Liver (tissue), 9 donors: Measurements from ENCODE around the gene CENPC. TPM values are rescaled to one million over a fixed set of nuclear protein-coding genes. Genes with fewer than 3 reads are reported as not detected.

Experiments
- DNase-seq: peaks from one replicate; pipeline ENCODE4 v3.0.0-alpha.2; 2017; ENCODE audit warnings: low spot score
- H3K27ac ChIP-seq, 2 donors: one replicate each; pipeline ENCODE4 v1.7.0; 2013; ENCODE audit warnings: inconsistent platforms in 2 of 2, low read length in 2 of 2, control low read depth in 1 of 2, low read depth in 1 of 2, mild to moderate bottlenecking in 1 of 2
- H3K27me3 ChIP-seq, 4 donors: one replicate each; pipeline versions ENCODE4 v1.6.1 to v1.7.0; 2013; ENCODE audit warnings: low read length in 3 of 4, inconsistent platforms in 1 of 4, mild to moderate bottlenecking in 1 of 4, moderate library complexity in 1 of 4; ENCODE audit not compliant: control insufficient read depth in 4 of 4, insufficient read depth in 4 of 4
- H3K36me3 ChIP-seq, 4 donors: one replicate each; pipeline versions ENCODE4 v1.6.1 to v1.7.0; 2013; ENCODE audit warnings: low read length in 3 of 4, mild to moderate bottlenecking in 3 of 4, low read depth in 1 of 4, moderate library complexity in 1 of 4; ENCODE audit not compliant: control insufficient read depth in 4 of 4, insufficient read depth in 3 of 4
- H3K4me1 ChIP-seq, 4 donors: one replicate each; pipeline versions ENCODE4 v1.6.1 to v1.7.0; 2013; ENCODE audit warnings: low read length in 3 of 4, mild to moderate bottlenecking in 3 of 4, moderate library complexity in 1 of 4; ENCODE audit not compliant: control insufficient read depth in 4 of 4, insufficient read depth in 4 of 4
- H3K4me3 ChIP-seq, 3 donors: one replicate each; pipeline versions ENCODE4 v1.6.1 to v1.7.0; 2013; ENCODE audit warnings: low read length in 3 of 3, control low read depth in 1 of 3, low read depth in 1 of 3, mild to moderate bottlenecking in 1 of 3
- H3K9ac ChIP-seq, 2 donors: one replicate each; pipeline ENCODE4 v1.7.0; 2013; ENCODE audit warnings: low read length in 2 of 2, mild to moderate bottlenecking in 2 of 2, moderate library complexity in 2 of 2, control low read depth in 1 of 2, low read depth in 1 of 2
- H3K9me3 ChIP-seq, 4 donors: one replicate each; pipeline versions ENCODE4 v1.6.1 to v1.7.0; 2013; ENCODE audit warnings: low read length in 3 of 4; ENCODE audit not compliant: control insufficient read depth in 4 of 4
- ATF3 ChIP-seq: IDR thresholded peaks from 2 replicates; pipeline ENCODE4 v1.6.1; 2016; ENCODE audit warnings: antibody characterized with exemption
- EGR1 ChIP-seq, 2 donors: IDR thresholded peaks; 2 replicates each; pipeline ENCODE4 v1.6.1; 2016 to 2018; ENCODE audit warnings: antibody characterized with exemption in 2 of 2, low read depth in 2 of 2
- FOXA1 ChIP-seq: IDR thresholded peaks from 2 replicates; pipeline ENCODE4 v1.6.1; 2016; ENCODE audit warnings: antibody characterized with exemption
- FOXA2 ChIP-seq: IDR thresholded peaks from 2 replicates; pipeline ENCODE4 v1.6.1; 2016; ENCODE audit warnings: antibody characterized with exemption
- GABPA ChIP-seq, 2 donors: IDR thresholded peaks in 1 of 2; conservative IDR thresholded peaks in 1 of 2; 2 replicates each; pipeline ENCODE4 v1.6.1; 2016; ENCODE audit warnings: antibody characterized with exemption in 2 of 2, mild to moderate bottlenecking in 1 of 2, moderate library complexity in 1 of 2
- HNF4A ChIP-seq, 2 donors: conservative IDR thresholded peaks; 2 replicates each; pipeline ENCODE4 v1.6.1; 2016; ENCODE audit warnings: antibody characterized with exemption in 2 of 2, mild to moderate bottlenecking in 2 of 2
- HNF4G ChIP-seq: IDR thresholded peaks from 2 replicates; pipeline ENCODE4 v1.6.1; 2016; ENCODE audit warnings: antibody characterized with exemption
- JUND ChIP-seq, 2 donors: IDR thresholded peaks; 2 replicates each; pipeline ENCODE4 v1.6.1; 2016; ENCODE audit warnings: antibody characterized with exemption in 2 of 2
- NR2F2 ChIP-seq: IDR thresholded peaks from 2 replicates; pipeline ENCODE4 v1.6.1; 2016; ENCODE audit warnings: antibody characterized with exemption
- RAD21 ChIP-seq, 2 donors: IDR thresholded peaks; 2 replicates each; pipeline ENCODE4 v1.6.1; 2016; ENCODE audit warnings: antibody characterized with exemption in 2 of 2, mild to moderate bottlenecking in 2 of 2
- RXRA ChIP-seq, 2 donors: IDR thresholded peaks; 2 replicates each; pipeline ENCODE4 v1.6.1; 2017 to 2018; ENCODE audit warnings: antibody characterized with exemption in 2 of 2, mild to moderate bottlenecking in 1 of 2
- SP1 ChIP-seq: IDR thresholded peaks from 2 replicates; pipeline ENCODE4 v1.6.1; 2018; ENCODE audit warnings: antibody characterized with exemption, mild to moderate bottlenecking
- TAF1 ChIP-seq: conservative IDR thresholded peaks from 2 replicates; pipeline ENCODE4 v1.6.1; 2016; ENCODE audit warnings: antibody characterized with exemption, mild to moderate bottlenecking
- YY1 ChIP-seq: IDR thresholded peaks from 2 replicates; pipeline ENCODE4 v1.6.1; 2016; ENCODE audit warnings: antibody characterized with exemption, mild to moderate bottlenecking
- ZBTB33 ChIP-seq: IDR thresholded peaks from 2 replicates; pipeline ENCODE4 v1.6.1; 2016; ENCODE audit warnings: antibody characterized with exemption
- WGBS: extraction: QIAGEN DNeasy Blood & Tissue Kit; methylation state at CpG from one replicate; pipeline ENCODE4 v1.1.7; 2013; 5-methylcytosine and 5-hydroxymethylcytosine counted together
- polyA plus RNA-seq, 2 donors: library from polyadenylated mRNA; stranded (reverse) in 1 of 2; unstranded in 1 of 2; fragments of 200-250 nt in 1 of 2; fragments of >200 nt in 1 of 2; fragmentation: Nextera tagmentation in 1 of 2; extraction: Ambion mirVana in 1 of 2; gene quantifications; one replicate each; pipeline versions ENCODE4 v1.2.1 to v1.2.3, GENCODE V29; 2013 to 2015
- total RNA-seq, 2 donors: library from RNA; depleted of rRNA; stranded (reverse); fragments of >200 nt; gene quantifications; one replicate each; pipeline ENCODE4 v1.2.3, GENCODE V29; 2014
- donor health status: healthy.
- donor health status: healthy.
- donor health status: healthy.
- donor health status: healthy.
- donor health status: healthy.

The CENPC gene
- total and polyA plus RNA-seq, 4 donors: 1.9 to 14.9 (median 9.6) TPM

- no peak for DNase-seq
- Histone ChIP-seq H3K36me3 (no peaks in the 10 kb centered on the region), H3K27me3 (no peaks in the 10 kb centered on the region), H3K27ac (no peak overlapping the region), H3K9me3 (no peaks in the 10 kb centered on the region), H3K9ac (no peak overlapping the region), H3K4me1 (no peaks in the 10 kb centered on the region), H3K4me3 (no peak overlapping the region)
- no peak for TF ChIP-seq HNF4G
- no peak for TF ChIP-seq HNF4A (conservative IDR thresholded peaks at IDR 0.05)
- no peak for TF ChIP-seq JUND (IDR thresholded peaks at IDR 0.05)
- no peak for TF ChIP-seq SP1
- TF ChIP-seq TAF1: no peak
- no peak for TF ChIP-seq NR2F2
- no peak for TF ChIP-seq FOXA2
- TF ChIP-seq RXRA (IDR thresholded peaks at IDR 0.05): no peak
- no peak for TF ChIP-seq FOXA1
- TF ChIP-seq EGR1 (IDR thresholded peaks at IDR 0.05; ENCODE audit: low read depth in 2 of 2): no peak
Measured at GRCh38 chr4:67565284-67565683, 20.0 kb upstream of the CENPC start.

- Histone ChIP-seq H3K9ac (no peak within 1 kb of the TSS), H3K4me1 (no peaks in the 10 kb centered on the region), H3K27ac (no peak within 1 kb of the TSS), H3K4me3 (no peak within 1 kb of the TSS), H3K36me3 (no peaks in the 10 kb centered on the region), H3K27me3 (peaks cover 0 to 2% (median 0%) of the 10 kb centered on the region in 4 donors), H3K9me3 (no peaks in the 10 kb centered on the region)
- no peak for DNase-seq
- no peak for TF ChIP-seq GABPA (IDR thresholded peaks at IDR 0.05 in 1 of 2, conservative IDR thresholded peaks at IDR 0.05 in 1 of 2)
- WGBS: 75% methylated on average over 4 of the region's 4 CpGs
Measured at GRCh38 chr4:67558493-67558892, 13.2 kb upstream of the CENPC start, which contains the start of gene STAP1. Gene STAP1 (plus strand): TSS chr4:67558727. CDS start chr4:67558810, 83 bp downstream.

GRCh38 chr4:67556436-67556835 is 11.1 kb upstream of the CENPC start:
- Histone ChIP-seq H3K4me1 (no peaks in the 10 kb centered on the region), H3K9me3 (no peaks in the 10 kb centered on the region), H3K27me3 (peaks cover 0 to 2% (median 0%) of the 10 kb centered on the region in 4 donors), H3K27ac (no peak overlapping the region), H3K4me3 (no peak overlapping the region), H3K36me3 (no peaks in the 10 kb centered on the region), H3K9ac (no peak overlapping the region)
- no peak for DNase-seq
- WGBS: 40% methylated on average over 2 of the region's 2 CpGs
- TF ChIP-seq YY1 (no peak), RXRA (IDR thresholded peaks at IDR 0.05) (no peak), NR2F2 (no peak), TAF1 (no peak), HNF4A (conservative IDR thresholded peaks at IDR 0.05) (no peak), FOXA2 (no peak), RAD21 (IDR thresholded peaks at IDR 0.05) (no peak), ZBTB33 (no peak), ATF3 (no peak), EGR1 (IDR thresholded peaks at IDR 0.05; ENCODE audit: low read depth in 2 of 2) (no peak)
